ACHN (cell line): ENCODE data around the gene THSD4.
A peak's percentile ranks its signal among the peaks of the same experiment; 100 is the strongest.

Experiments used
- DNase-seq: peaks from one replicate; pipeline ENCODE4 v3.0.0-alpha.2; 2015
- in situ Hi-C: cut with HindIII; loops from 2 replicates; pipeline ENCODE4 v1.10.0; 2017; ENCODE audit warnings: low sequenced_read_pairs, low pct_ligation_motif_present, low pct_unique_long_range_greater_than_20kb

Gene THSD4

DNA sequence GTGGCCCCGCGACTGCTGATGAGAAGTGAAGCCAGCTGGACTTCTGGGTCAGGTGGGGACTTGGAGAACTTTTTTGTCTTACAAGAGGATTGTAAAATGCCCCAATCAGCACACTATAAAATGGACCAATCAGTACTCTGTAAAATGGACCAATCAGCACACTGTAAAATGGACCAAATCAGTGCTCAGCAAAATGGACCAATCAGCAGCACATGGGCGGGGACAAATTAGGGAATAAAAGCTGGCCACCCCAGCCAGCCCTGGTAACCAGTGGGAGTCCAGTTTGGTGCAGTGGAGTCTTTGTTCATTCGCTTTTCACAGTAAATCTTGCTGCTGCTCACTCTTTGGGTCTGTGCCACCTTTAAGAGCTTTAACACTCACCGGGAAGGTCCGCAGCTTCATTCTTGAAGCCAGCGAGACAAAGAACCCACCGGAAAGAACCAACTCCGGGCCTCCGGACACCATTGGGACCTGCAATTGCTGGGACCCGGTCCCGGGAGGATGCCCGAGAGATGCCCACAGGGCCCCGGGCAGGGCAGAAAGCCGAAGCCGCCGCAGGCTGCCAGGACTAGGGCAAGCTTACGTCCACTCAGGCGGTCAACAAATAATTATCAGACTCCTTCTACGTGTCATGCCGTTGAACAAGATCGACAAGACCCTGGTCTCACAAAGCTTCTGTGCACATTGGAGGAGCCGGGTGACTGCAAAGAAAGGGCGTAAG, 686.8 kb downstream of the THSD4 start:
- no peak for DNase-seq
- in situ Hi-C loops: no loop called here

DNA sequence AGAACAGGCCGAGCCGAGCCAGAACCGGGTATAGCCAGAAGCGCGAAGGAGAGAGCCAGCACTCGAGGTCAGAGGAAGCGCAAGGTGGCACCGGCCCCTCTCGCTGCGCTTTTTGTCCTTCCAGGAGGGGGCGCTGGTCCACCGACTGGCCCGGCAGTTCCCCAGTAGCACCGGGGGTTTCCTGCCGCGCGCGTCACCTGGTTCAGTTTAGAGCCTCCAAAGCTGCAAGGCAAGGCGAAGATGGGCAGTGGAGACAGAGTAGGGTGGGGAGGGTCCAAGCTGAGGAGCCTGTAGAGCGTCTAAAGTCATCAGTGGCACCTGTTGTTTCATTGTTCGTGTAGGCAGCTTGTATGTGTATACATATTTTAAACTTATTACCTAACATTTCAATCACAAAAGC, 687.5 kb downstream of the THSD4 start:
- in situ Hi-C loops: no loop called here
- no peak for DNase-seq

DNA sequence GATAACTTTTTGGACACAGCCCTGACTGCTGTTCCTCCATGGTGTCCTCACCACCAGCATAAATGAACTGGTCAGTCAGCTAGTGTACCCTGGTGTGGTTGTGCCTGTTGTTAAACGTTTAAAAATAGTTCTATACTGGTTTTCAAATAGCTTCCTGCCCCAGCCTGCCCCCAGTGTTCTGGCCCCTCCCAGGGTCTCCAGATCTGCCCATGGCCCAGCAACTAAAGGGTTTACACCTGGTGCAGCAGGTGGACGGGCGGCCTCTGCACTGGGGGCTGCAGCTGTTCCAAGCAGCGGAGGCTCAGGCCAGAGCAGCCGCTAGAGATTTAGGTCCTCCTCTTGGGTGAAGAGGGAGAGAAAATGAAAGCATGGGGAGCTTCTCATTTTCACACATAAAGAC, 689.0 kb downstream of the THSD4 start:
- in situ Hi-C loops: no loop called here
- no peak for DNase-seq

DNA sequence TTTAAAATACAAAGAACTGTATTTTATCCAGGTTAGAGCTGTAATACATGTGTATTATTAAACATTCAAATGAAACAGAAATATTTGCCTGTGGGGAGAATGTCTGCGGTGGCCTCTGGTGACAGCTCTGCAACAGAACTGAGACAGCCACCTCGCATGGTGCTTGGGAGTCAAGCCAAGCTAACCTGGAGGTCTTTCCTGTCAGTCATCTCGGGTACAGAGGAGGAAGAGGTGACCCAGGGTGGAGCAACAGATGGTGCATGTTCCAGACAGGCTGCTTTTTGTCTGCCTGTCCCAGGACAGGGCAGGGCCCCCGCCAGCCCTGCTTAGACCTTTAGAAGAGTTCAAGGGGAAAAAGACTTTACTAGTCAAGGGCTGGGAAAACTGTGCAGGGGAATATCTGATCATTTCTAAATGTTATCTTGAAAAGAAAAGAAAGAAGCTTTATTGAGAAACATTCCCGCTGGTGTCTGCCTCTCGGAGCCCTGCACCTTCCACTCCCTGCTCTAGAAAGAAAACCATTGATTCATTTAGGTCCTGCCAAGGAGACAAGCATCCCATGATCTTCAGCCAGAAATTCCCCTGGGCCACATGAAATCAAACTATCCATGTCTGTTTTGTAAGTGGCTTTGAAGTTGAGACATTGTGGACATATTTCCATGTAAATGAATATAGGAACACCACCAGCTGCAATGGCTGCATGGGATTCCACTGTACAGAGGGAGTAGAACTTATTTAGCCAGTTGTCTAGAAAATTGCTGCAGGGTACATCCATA, 689.6 kb downstream of the THSD4 start:
- DNase-seq: no peak

DNA sequence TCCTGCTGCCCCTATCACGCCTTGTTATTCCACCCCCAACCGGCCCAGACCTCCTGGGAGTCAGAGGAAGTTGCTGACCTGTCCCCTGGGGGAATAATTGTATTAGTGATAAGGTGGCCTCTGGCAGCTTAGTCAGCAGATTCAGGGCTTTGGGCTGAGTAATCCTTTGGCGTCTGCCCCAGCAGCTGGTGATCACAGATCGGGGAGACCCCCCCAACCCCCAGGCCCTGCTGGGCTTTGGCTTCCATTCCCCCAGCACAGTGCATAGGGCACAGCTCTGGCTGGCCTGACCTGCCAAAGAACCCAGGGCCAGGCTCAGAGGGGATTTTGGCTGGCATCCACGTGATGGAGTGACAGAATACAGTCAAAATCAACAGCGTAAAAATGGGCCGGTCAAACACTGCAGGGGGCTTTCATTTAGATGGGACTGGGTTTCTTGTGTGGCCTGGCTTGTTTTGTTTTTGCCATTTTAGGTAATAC, 691.2 kb downstream of the THSD4 start:
- in situ Hi-C loops: no loop called here
- peak; percentile 40 for DNase-seq

More for the DNA sequence above, 689.6 kb downstream of the THSD4 start:
- in situ Hi-C loops: no loop called here

DNA sequence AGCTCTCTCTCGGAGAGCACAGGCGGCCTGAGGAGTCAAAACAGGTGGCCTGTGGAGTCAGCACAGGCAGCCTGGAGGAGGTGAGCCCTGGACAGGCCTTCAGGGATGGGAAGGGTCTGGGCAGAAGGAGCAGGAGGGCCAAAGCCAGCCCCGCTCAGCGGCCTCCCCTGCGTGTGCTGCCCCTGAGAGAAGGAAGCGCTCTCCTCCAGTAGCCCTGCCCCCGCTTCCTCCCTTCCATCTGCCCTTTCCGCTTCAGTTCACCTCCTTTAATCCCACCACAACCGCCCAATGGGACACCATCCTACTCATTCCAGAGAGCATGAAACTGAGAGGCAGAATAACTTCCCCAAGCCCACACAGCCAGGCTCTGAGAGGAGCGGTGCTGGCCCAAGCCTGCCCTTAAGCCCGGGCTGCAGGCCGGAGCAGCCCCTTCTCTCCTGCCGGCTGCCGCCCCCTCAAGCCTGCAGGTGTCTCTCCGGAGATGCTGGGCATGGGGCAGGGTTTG, 691.9 kb downstream of the THSD4 start:
- DNase-seq: peak; percentile 14
- in situ Hi-C loops: no loop called here

DNA sequence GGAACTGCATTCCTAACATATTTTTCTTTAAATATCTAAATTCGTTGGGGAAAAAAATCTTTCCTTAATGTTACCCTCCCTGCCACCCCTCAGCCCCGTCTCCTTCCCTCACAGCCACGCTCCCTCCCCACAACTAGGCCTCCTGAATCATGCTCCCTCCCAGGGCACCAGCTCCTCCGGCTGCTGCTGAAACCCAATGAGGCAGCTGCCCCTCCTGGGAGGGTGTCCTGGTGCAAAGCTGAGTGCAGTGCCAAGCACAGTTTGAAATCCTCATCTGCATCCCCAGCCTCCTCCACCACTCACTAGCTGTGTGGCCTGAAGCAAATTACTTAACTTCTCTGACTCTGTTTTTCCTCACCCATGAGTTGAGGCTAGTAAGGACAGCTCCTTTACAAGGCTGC, 692.4 kb downstream of the THSD4 start:
- DNase-seq: no peak
- in situ Hi-C loops: no loop called here

DNA sequence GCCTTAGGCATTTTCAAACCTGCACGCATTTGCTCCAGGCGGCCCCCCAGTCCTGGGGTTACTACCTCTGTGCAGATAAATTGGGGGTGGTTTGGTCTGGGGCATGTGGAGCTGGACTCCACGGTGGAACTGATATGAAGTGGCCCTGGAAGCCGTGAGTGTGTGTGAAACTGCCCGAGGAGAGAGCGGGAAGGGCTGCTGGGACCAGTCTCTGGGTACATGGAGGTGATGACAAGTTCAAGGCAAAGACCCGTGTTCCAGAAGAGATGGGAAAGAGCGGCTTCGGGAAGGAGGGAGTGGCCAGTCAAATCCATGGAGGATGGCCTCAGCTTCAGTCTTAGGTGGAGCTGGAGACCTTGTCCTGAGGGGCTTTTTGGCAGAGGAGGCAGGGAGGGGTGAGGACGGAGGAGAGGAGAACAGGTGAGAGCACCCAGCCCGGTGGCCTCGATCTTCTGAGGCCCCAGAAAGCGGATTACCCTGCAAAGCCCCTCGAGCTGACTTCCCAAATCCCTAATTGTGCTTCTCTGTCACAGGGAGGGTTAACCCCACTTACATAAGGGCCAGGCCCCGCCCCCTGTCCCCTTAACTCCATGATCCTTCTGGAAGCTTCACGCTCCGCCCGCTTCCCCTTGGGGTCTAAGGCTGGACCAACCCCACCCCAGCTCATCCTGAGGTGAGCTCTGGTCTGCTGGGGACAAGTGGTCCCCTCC, 693.2 kb downstream of the THSD4 start:
- no peak for DNase-seq
- in situ Hi-C loops: no loop called here

DNA sequence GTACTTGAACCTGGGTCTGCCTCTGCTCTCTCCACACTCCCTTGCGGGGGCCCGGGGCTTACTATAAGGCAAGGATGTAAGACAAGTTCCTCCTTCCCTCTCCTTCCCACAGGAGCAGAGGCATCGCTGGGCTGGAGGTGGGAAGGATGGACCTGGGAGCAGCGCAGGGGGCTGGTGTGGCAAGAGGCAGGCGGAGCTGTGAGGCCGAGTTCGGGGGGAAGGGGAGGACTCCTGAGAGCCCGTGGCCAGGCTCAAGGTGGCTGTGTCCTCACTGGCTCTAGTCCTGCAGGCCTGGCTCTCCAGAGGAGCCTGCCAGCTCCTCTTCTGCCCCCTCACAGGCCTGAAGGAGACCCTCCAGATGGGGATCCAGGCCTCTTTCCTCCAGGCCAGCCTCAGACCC, 694.1 kb downstream of the THSD4 start:
- no peak for DNase-seq
- in situ Hi-C loops: no loop called here

DNA sequence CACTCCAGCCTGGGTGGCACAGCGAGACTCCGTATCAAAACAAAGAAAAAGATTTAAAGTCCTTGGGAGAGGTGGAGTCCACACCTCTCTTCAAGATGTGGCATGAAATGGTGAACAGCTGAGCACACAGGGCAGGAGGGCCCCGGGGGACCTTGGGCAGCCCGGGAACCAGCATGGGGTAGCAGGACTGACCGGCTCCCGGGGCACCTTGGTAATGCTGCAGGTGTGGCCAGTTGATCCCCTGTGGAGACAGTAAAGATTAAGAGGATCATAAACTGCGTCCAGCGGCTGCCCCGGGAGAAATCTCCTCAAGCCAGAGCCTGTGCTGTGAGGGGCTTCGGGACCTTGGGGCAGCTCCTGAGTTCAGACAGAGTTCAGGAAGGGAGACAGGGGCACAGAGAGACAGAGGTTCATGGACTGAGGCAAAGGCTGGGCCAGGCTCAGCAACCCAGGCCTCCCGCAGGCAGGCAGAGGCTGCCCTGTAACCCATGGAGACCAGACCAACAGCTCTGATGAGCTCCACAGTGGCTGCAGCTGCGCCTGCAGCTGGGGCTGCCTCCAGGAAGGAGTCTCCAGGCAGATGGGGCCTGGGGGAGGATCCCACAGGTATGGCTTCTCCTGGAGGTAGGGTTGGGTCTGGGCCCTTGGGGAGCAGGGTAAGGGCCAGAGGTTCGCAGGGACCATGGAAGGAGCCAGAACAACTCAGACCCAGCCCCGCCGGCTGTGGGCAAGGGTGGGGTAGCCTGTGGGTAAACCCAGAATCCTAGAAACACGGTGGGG, 695.2 kb downstream of the THSD4 start, which contains the start of gene NR2E3:
NR2E3 (plus strand) TSS at position 299 of the 780 bp plus-strand sequence; CDS start at position 489, 190 bp downstream.
- in situ Hi-C loops: no loop called here
- no peak for DNase-seq

DNA sequence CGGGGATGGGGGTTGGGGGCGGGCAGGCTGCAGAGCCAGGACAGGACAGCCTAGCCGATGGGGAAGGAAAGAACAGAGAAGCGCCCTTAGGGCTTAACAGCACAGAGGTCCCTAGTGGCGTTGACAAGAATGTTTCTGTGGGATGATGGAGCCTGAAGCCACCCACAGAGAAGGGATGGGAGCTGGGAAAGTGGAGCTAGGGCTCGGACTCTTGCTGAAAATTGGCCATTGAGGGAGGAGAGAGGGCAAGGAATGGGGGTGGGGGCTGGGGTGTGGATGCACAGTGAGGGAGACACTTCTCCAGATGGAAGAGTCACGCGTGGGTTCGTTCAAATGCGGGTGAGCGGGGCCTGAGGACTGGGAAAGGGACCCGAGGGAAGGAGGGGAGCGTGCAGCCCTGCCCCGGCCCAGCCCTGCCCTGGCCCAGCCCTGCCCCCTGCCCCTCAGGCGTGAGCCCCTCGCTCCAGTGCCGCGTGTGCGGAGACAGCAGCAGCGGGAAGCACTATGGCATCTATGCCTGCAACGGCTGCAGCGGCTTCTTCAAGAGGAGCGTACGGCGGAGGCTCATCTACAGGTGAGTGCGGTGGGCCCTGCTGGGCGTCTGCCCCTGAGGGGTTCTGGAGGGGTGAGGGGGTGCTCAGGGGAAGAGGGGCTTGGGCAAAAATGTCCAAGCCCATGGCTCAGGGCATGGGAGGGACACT, 695.9 kb downstream of the THSD4 start:
- in situ Hi-C loops: no loop called here
- DNase-seq: no peak

DNA sequence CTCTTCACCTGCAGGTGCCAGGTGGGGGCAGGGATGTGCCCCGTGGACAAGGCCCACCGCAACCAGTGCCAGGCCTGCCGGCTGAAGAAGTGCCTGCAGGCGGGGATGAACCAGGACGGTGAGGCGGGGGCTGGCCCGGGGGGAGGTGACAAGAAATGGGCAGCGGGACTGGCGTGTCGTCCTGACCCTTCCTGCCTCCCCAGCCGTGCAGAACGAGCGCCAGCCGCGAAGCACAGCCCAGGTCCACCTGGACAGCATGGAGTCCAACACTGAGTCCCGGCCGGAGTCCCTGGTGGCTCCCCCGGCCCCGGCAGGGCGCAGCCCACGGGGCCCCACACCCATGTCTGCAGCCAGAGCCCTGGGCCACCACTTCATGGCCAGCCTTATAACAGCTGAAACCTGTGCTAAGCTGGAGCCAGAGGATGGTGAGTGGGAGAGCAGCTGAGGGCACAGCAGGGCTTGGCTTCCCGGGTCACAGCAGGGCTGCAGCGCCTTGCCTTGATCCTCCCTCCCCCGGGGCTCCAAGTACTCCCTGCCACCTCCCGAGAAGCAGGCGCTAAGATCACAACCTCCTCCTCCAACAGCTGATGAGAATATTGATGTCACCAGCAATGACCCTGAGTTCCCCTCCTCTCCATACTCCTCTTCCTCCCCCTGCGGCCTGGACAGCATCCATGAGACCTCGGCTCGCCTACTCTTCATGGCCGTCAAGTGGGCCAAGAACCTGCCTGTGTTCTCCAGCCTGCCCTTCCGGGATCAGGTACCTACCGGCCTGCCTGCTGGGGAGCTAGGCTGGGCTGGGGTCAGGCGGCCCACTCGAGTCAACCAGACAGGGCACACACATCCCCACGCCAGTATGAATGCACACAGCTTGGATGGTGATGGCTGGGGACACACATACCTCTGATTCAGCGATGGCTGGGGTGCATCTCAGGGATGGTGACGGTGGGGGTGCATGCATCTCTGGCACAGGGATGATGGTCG, 696.8 kb downstream of the THSD4 start:
- in situ Hi-C loops: no loop called here

DNA sequence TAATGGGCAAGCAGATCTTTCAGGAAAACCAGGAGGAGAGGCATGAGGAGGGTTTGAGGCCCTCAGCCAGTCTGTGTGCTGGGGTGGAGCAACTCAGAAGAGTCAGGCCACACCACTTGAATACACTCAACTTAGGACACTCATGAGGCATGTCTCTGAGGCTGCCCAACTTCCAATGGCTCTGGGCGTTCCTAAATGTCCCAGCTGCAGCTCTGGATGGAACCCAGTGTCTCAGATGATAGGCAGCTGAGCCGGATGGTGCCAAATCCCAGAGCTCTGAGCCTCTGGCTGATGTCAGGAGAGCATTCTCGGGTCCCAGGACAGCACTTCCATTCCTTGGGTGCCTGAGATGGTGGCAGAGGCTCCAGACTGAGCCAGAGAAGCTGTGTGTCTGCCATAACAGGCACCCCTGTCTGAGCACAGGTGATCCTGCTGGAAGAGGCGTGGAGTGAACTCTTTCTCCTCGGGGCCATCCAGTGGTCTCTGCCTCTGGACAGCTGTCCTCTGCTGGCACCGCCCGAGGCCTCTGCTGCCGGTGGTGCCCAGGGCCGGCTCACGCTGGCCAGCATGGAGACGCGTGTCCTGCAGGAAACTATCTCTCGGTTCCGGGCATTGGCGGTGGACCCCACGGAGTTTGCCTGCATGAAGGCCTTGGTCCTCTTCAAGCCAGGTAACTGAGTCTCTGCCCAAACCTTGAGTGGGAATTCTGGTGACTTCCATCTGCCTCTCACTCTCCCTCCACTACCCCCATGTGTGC, 697.9 kb downstream of the THSD4 start:
- no peak for DNase-seq
- in situ Hi-C loops: no loop called here

More for the DNA sequence above, 696.8 kb downstream of the THSD4 start:
- DNase-seq: no peak

DNA sequence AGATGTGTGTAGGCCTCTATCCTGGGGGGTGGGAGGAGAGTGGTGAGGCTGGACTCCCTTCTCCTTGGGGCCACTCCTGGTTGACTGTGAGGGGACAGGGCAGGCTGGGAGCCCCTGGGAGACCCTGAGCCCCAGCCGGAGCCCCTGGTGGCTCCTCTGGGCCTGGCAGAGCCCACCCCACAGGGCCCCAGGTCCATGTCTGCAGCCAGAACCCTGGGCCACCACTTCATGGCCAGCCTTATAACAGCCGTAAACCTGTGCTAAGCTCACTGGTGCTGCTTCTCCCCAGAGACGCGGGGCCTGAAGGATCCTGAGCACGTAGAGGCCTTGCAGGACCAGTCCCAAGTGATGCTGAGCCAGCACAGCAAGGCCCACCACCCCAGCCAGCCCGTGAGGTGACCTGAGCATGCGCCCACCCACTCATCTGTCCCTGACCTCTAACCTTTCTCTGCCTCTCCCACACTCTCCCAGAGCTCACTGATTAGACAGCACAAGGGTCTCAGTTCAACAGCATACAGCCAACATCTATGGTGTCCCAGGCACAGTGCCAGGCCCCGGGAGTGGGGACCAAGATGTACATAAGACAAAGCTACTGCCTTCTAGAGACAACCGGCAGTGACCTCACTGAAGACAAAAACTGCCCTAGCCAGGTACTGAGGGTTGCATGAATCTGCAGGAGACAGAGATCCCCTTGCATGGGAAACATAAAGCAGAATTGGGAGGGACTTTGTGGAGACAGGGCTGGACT, 698.6 kb downstream of the THSD4 start:
- no peak for DNase-seq
- in situ Hi-C loops: no loop called here

DNA sequence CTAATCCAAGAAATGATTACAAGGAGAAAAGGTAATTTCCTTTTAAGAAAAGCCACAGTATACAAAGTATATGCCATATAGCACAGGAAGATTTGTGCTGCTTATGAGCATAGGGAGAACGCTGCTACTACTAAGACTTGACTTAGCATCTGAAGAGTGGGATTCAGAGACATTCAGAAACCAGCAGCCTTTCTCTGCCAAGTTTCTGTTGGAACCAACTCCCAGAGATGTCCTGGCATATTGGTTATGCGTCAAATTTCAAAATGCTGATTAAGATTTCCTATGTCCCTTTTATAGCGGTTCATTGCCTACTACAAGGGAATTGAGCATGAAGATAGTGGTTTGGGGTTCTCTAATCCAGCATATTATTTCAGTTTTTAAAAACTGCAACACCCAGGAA, 700.0 kb downstream of the THSD4 start:
- DNase-seq: no peak
- in situ Hi-C loops: no loop called here
